Kidney epithelial cell (primary cell): ENCODE measurements around the gene KRT20. TPM values are rescaled to one million over a fixed set of nuclear protein-coding genes. Genes with fewer than 3 reads are reported as not detected.

ENCODE experiments used
- DNase-seq: peaks from one replicate; pipeline ENCODE4 v3.0.0-alpha.2; 2010; ENCODE audit warnings: low read depth
- H3K27me3 ChIP-seq: 2 replicates; pipeline ENCODE4 v1.6.0; 2011; ENCODE audit warnings: low read length; ENCODE audit not compliant: control insufficient read depth, insufficient read depth
- H3K36me3 ChIP-seq: 2 replicates; pipeline ENCODE4 v1.5.1; 2011; ENCODE audit warnings: low read length; ENCODE audit not compliant: control insufficient read depth, insufficient read depth
- H3K4me3 ChIP-seq: 2 replicates; pipeline ENCODE4 v1.5.1; 2011; ENCODE audit warnings: low read depth, mild to moderate bottlenecking, control low read depth, low read length
- CTCF ChIP-seq: IDR thresholded peaks from 2 replicates; pipeline ENCODE4 v1.5.1; 2011; ENCODE audit warnings: mild to moderate bottlenecking, moderate library complexity, low read length, control low read depth, inconsistent platforms; ENCODE audit not compliant: insufficient read depth, poor library complexity, severe bottlenecking
- total RNA-seq: library from RNA; depleted of rRNA; stranded (reverse); fragments of >200 nt; gene quantifications from 2 replicates; pipeline ENCODE4 v1.2.3, GENCODE V29; 2015

KRT20 gene
- total RNA-seq, 1 donor from 2014 or later, result not detected

GRCh38 chr17:40888196-40888720 lies 3.2 kb upstream of the KRT20 start:
- no peaks in the 10 kb centered on the region for H3K36me3 ChIP-seq
- H3K27me3 ChIP-seq, result no peaks in the 10 kb centered on the region
- DNase-seq, result no peak
- no peak for TF ChIP-seq CTCF
- H3K4me3 ChIP-seq, result no peak overlapping the region

- DNase-seq, result no peak
- TF ChIP-seq CTCF, result no peak
- Histone ChIP-seq H3K36me3 (no peaks in the 10 kb centered on the region), H3K27me3 (no peaks in the 10 kb centered on the region), H3K4me3 (no peak overlapping the region)
Measured at GRCh38 chr17:40886090-40886489, 1.0 kb upstream of the KRT20 start.

- TF ChIP-seq CTCF, result no peak
- DNase-seq, result no peak
- H3K36me3 ChIP-seq, result no peaks in the 10 kb centered on the region
- H3K4me3 ChIP-seq, result no peak overlapping the region
- H3K27me3 ChIP-seq, result no peaks in the 10 kb centered on the region
Measured at GRCh38 chr17:40883626-40884334, 1.3 kb downstream of the KRT20 start.

GRCh38 chr17:40883031-40883430 lies 2.0 kb downstream of the KRT20 start:
- no peak for DNase-seq
- no peak for TF ChIP-seq CTCF
- Histone ChIP-seq H3K27me3 (no peaks in the 10 kb centered on the region), H3K36me3 (no peaks in the 10 kb centered on the region), H3K4me3 (no peak overlapping the region)

- no peaks in the 10 kb centered on the region for H3K27me3 ChIP-seq
- no peak for DNase-seq
- H3K4me3 ChIP-seq, result no peak overlapping the region
- TF ChIP-seq CTCF, result no peak
- H3K36me3 ChIP-seq, result no peaks in the 10 kb centered on the region
Measured at GRCh38 chr17:40879026-40879425, 6.0 kb downstream of the KRT20 start.

- no peak for TF ChIP-seq CTCF
- Histone ChIP-seq H3K4me3 (no peak overlapping the region), H3K27me3 (no peaks in the 10 kb centered on the region), H3K36me3 (no peaks in the 10 kb centered on the region)
- no peak for DNase-seq
Measured at GRCh38 chr17:40878044-40878443, 7.0 kb downstream of the KRT20 start.
